Keratinocyte (primary cell): Measurements from ENCODE around the gene KCNH1. TPM values are rescaled to one million over a fixed set of nuclear protein-coding genes. Genes with fewer than 3 reads are reported as not detected.

ENCODE experiments used
- DNase-seq: peaks from one replicate; pipeline ENCODE4 v3.0.0-alpha.2; 2011; ENCODE audit warnings: low read depth, missing footprints, low spot score
- FAIRE-seq: peaks from 2 replicates; lab custom pipeline; 2011; peaks lifted over from hg19 to GRCh38; lab: Jason Lieb, UNC
- H2AFZ ChIP-seq: 2 replicates; pipeline ENCODE4 v1.6.0; 2012; ENCODE audit warnings: low read length, control low read depth, inconsistent platforms; ENCODE audit not compliant: control insufficient read depth
- H3K27ac ChIP-seq: 2 replicates; pipeline ENCODE4 v1.5.1; 2011; ENCODE audit warnings: low read length; ENCODE audit not compliant: control insufficient read depth, insufficient read depth
- H3K27me3 ChIP-seq: 3 replicates; pipeline ENCODE4 v1.6.0; 2011; ENCODE audit warnings: low read length; ENCODE audit not compliant: control insufficient read depth, insufficient read depth; ENCODE audit errors: extremely low read depth
- H3K36me3 ChIP-seq, 2 experiments: 2 replicates in 1 of 2; 3 replicates in 1 of 2; pipeline ENCODE4 v1.5.1; 2011; ENCODE audit warnings: low read length in 2 of 2, mild to moderate bottlenecking in 1 of 2; ENCODE audit not compliant: control insufficient read depth in 2 of 2, insufficient read depth in 2 of 2; ENCODE audit errors: extremely low read depth in 1 of 2
- H3K4me1 ChIP-seq: 3 replicates; pipeline ENCODE4 v1.5.1; 2011; ENCODE audit warnings: low read length; ENCODE audit not compliant: control insufficient read depth, insufficient read depth; ENCODE audit errors: extremely low read depth
- H3K4me2 ChIP-seq: 3 replicates; pipeline ENCODE4 v1.6.0; 2011; ENCODE audit warnings: low read depth, low read length; ENCODE audit not compliant: control insufficient read depth, insufficient read depth; ENCODE audit errors: extremely low read depth
- H3K4me3 ChIP-seq, 3 experiments: fragments of 200-600 bp in 1 of 3; sonication (generic) in 1 of 3; 2 replicates in 2 of 3; 3 replicates in 1 of 3; pipeline ENCODE4 v1.5.1; 2011 to 2016; ENCODE audit warnings: low read length in 3 of 3, mild to moderate bottlenecking in 3 of 3, control low read depth in 2 of 3, inconsistent platforms in 1 of 3, low read depth in 1 of 3, mixed read lengths in 1 of 3, mixed run types in 1 of 3, moderate library complexity in 1 of 3; ENCODE audit not compliant: control insufficient read depth in 2 of 3, insufficient read depth in 2 of 3; ENCODE audit errors: extremely low read depth in 1 of 3
- H3K79me2 ChIP-seq: 2 replicates; pipeline ENCODE4 v1.6.0; 2012; ENCODE audit warnings: low read length; ENCODE audit not compliant: control insufficient read depth, insufficient read depth
- H3K9ac ChIP-seq: 3 replicates; pipeline ENCODE4 v1.6.0; 2011; ENCODE audit warnings: low read length; ENCODE audit not compliant: control insufficient read depth, insufficient read depth; ENCODE audit errors: extremely low read depth
- H3K9me1 ChIP-seq: 3 replicates; pipeline ENCODE4 v1.6.0; 2011; ENCODE audit warnings: low read length; ENCODE audit not compliant: control insufficient read depth, insufficient read depth; ENCODE audit errors: extremely low read depth
- H3K9me3 ChIP-seq: 2 replicates; pipeline ENCODE4 v1.5.1; 2012; ENCODE audit warnings: low read depth, low read length; ENCODE audit not compliant: control insufficient read depth
- H4K20me1 ChIP-seq: 3 replicates; pipeline ENCODE4 v1.6.0; 2011; ENCODE audit warnings: low read length; ENCODE audit not compliant: control insufficient read depth, insufficient read depth; ENCODE audit errors: extremely low read depth
- EZH2 ChIP-seq: IDR thresholded peaks from one replicate; pipeline ENCODE4 v1.6.1; 2012; ENCODE audit warnings: inconsistent platforms, mild to moderate bottlenecking, low read length, moderate library complexity
- dilution Hi-C: fragments of 300-500 bp; cut with MboI; formaldehyde crosslinking; loops from one replicate; pipeline ENCODE4 v1.7.0; 2020; ENCODE audit warnings: low sequenced_read_pairs; ENCODE audit not compliant: extremely low pct_ligation_motif_present
- polyA plus RNA-seq, 5 experiments: library from polyadenylated mRNA; depleted of rRNA in 3 of 5; stranded (reverse) in 3 of 5; stranded (forward) in 1 of 5; unstranded in 1 of 5; fragments of >200 nt; gene quantifications; 1 replicate in 1 of 5; 2 replicates in 3 of 5; 3 replicates in 1 of 5; pipeline versions ENCODE4 v1.2.1 to v1.2.3, GENCODE V29; 2011 to 2012; ENCODE audit warnings: missing spikeins in 2 of 5, low read depth in 1 of 5, low replicate concordance in 1 of 5
- TF ChIP-seq, protein P1 (sequence below), 3 experiments: IDR thresholded peaks in 1 of 3; conservative IDR thresholded peaks in 1 of 3; optimal IDR thresholded peaks in 1 of 3; 2 replicates in 2 of 3; 3 replicates in 1 of 3; pipeline versions ENCODE3 to v1.5.1; 2011; ENCODE audit warnings: low read length in 3 of 3, mild to moderate bottlenecking in 3 of 3, moderate library complexity in 2 of 3, control low read depth in 1 of 3, inconsistent platforms in 1 of 3; ENCODE audit not compliant: insufficient read depth in 2 of 3; ENCODE audit errors: extremely low read depth in 1 of 3

KCNH1 gene
- polyA plus RNA-seq, 1 donor (not counting 4 experiments of a cell fraction or from before 2014, with no cell fraction given), result not detected

DNA sequence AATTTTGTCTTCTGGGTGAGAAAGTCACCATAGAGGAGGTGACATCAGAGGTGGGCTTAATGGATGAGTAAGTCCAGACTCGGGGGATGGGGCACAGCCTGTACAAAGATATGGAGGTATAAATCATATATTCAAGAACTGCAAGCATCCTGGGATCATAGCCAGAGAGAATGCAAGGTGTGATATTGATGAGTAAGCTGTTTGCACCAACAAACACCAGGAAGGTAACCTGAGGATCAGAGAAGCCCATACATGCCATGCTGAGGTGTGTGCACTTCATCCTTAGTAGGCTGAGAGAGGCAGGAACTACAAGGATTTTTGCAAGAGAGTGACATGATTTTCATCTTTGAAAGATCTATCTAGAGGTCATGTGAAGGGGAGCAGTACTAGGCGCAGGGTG is 498.8 kb downstream of the KCNH1 start:
- Histone ChIP-seq H3K9ac (no peak overlapping the region), H3K9me1 (no peaks in the 10 kb centered on the region), H2AFZ (no peak overlapping the region), H3K27ac (no peak overlapping the region), H3K27me3 (no peaks in the 10 kb centered on the region), H3K4me2 (no peak overlapping the region), H3K36me3 (no peaks in the 10 kb centered on the region), H3K4me1 (no peaks in the 10 kb centered on the region), H3K4me3 (no peak overlapping the region), H3K9me3 (no peaks in the 10 kb centered on the region), H3K79me2 (no peaks in the 10 kb centered on the region), H4K20me1 (no peaks in the 10 kb centered on the region)
- TF ChIP-seq, protein P1, sequence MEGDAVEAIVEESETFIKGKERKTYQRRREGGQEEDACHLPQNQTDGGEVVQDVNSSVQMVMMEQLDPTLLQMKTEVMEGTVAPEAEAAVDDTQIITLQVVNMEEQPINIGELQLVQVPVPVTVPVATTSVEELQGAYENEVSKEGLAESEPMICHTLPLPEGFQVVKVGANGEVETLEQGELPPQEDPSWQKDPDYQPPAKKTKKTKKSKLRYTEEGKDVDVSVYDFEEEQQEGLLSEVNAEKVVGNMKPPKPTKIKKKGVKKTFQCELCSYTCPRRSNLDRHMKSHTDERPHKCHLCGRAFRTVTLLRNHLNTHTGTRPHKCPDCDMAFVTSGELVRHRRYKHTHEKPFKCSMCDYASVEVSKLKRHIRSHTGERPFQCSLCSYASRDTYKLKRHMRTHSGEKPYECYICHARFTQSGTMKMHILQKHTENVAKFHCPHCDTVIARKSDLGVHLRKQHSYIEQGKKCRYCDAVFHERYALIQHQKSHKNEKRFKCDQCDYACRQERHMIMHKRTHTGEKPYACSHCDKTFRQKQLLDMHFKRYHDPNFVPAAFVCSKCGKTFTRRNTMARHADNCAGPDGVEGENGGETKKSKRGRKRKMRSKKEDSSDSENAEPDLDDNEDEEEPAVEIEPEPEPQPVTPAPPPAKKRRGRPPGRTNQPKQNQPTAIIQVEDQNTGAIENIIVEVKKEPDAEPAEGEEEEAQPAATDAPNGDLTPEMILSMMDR (optimal IDR thresholded peaks at IDR 0.05 in 1 of 3, IDR thresholded peaks at IDR 0.05 in 1 of 3, conservative IDR thresholded peaks at IDR 0.05 in 1 of 3; ENCODE audit: extremely low read depth in 1 of 3, insufficient read depth in 2 of 3, low read length in 3 of 3), result no peak
- no peak for TF ChIP-seq EZH2
- FAIRE-seq (no peak), DNase-seq (no peak)
- dilution Hi-C loops, result no loop called here

DNA sequence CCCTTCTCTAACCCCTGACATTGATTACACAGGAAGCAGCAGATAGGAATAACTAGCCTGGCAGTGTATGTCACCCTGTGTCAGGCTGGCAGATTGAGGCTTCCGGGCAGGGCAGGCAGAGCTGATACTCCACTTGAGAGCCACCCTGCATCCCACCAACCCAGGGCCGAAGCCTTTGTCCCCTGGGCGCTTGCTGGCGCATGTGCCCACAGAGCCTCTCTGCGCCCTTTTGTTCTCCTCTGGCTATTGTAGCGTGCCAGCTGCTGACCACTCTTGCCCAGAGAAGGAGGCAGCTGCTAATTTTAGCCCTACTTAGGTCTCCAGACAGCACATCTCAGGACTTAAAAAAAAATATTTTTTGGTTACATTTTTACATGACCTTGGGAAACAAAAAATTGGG is 500.3 kb downstream of the KCNH1 start:
- DNase-seq (no peak), FAIRE-seq (no peak)
- no peak for TF ChIP-seq EZH2
- TF ChIP-seq, protein P1 (optimal IDR thresholded peaks at IDR 0.05 in 1 of 3, IDR thresholded peaks at IDR 0.05 in 1 of 3, conservative IDR thresholded peaks at IDR 0.05 in 1 of 3; ENCODE audit: extremely low read depth in 1 of 3, insufficient read depth in 2 of 3, low read length in 3 of 3), result no peak
- dilution Hi-C loops, result no loop called here
- Histone ChIP-seq H3K36me3 (no peaks in the 10 kb centered on the region), H2AFZ (no peak overlapping the region), H3K9ac (no peak overlapping the region), H3K4me3 (no peak overlapping the region), H3K9me1 (no peaks in the 10 kb centered on the region), H3K27me3 (no peaks in the 10 kb centered on the region), H3K9me3 (no peaks in the 10 kb centered on the region), H4K20me1 (no peaks in the 10 kb centered on the region), H3K4me1 (no peaks in the 10 kb centered on the region), H3K4me2 (no peak overlapping the region), H3K27ac (no peak overlapping the region), H3K79me2 (no peaks in the 10 kb centered on the region)
